ENCODE data around the gene DDX5.
"Not testable (repeated sequence)": the region's sequence is repeated elsewhere in the genome, so short reads cannot be mapped to it uniquely, and the experiment has no call there.

The DDX5 gene

DNA sequence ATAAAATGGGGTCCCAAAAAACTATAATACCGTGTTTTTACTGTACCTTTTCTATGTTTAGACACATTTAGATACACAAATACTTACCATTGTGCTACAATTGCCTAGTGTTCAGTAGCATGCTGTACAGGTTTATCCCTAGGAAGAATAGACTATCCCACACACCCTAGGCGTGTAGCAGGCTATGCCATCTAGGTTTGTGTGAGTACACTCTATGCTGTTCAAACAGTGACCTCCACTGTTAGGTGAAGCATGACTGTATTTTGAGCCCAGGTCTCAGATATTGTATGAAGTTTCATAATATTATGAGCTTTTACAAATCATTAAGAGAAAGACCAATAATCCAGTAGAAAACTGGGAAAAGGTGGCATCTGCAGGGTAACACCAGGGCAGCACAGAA is 33.5 kb downstream of the DDX5 start:
- peaks cover 1% of the 10 kb centered on the region; the same call in 1 of the 2 replicates for H3K4me1 ChIP-seq (ENCODE audit: control insufficient read depth, insufficient read depth, low read length)
- peaks cover 5 to 7% of the 10 kb centered on the region in 2 experiments for H3K36me3 ChIP-seq (ENCODE audit: control insufficient read depth in 2 of 2, insufficient read depth in 1 of 2, low read length in 2 of 2)
- TF ChIP-seq SCRT1 (tag by site-specific recombination; IDR thresholded peaks at IDR 0.05; ENCODE audit: borderline replicate concordance) (no peak), ZNF266 (tag by site-specific recombination; IDR thresholded peaks at IDR 0.05; ENCODE audit: low read depth) (no peak), ZNF501 (tag by site-specific recombination; IDR thresholded peaks at IDR 0.05) (no peak), ZNF596 (tag by site-specific recombination; IDR thresholded peaks at IDR 0.05) (no peak), ZNF621 (tag by site-specific recombination; IDR thresholded peaks at IDR 0.05) (no peak), ZNF211 (tag by site-specific recombination; IDR thresholded peaks at IDR 0.05; ENCODE audit: low read depth) (no peak), SP3 (tag by site-specific recombination; IDR thresholded peaks at IDR 0.05) (no peak)
- CTCF ChIA-PET: no interaction called here
- no peaks in the 10 kb centered on the region for H3K9me3 ChIP-seq (ENCODE audit: control insufficient read depth, insufficient read depth, low read depth, low read length)
- H3K4me3 ChIP-seq (ENCODE audit: low read depth, low read length): no peak overlapping the region
- no peak overlapping the region for H3K27ac ChIP-seq (ENCODE audit: extremely low read depth, low read depth, low read length)
- POLR2A ChIA-PET: no interaction called here

DNA sequence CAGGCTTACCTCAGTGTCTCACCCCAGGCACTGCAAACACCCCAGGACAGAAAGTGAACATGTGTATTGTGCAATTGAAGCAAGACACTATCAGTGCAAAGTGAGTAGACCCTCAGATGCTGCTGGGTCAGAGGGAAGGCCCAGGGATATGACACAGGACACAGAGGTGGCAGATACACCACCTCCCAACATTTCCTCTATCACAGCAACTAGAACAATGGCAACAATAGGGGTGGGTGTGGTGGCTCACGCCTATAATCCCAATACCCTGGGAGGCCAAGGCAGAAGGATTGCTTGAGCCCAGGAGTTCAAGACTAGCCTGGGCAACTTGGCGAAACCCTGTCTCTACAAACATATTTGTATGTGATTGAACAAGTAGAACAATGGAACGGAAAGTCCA is 34.6 kb downstream of the DDX5 start:
- H3K36me3 ChIP-seq (ENCODE audit: control insufficient read depth in 2 of 2, insufficient read depth in 1 of 2, low read length in 2 of 2): peaks cover 0 to 3% of the 10 kb centered on the region in 2 experiments; a peak in 1 of 3 replicates
- CTCF ChIA-PET: no interaction called here

DNA sequence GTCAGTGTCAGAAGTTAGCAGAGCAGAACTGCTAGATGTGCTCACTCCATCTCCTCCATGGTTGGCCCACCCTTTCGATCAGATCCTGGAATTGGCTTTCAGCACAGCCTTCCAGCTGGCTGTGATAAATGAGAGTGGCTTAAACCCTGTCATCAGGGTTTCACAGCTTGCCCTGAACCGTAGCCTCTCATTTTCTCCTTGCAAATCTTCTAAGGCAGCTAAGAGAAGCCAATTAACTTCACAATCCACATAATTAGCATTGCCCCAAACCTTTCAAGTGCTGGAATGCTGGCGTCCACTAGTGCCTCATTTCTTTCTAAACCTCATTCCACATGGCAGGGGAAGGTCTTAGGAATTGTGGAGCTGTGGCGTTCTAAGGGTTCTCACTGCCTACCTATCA is 35.5 kb downstream of the DDX5 start:
- Histone ChIP-seq H3K4me3 (ENCODE audit: low read depth, low read length) (no peak overlapping the region), H3K27ac (ENCODE audit: extremely low read depth, low read depth, low read length) (no peak overlapping the region), H3K4me1 (ENCODE audit: control insufficient read depth, insufficient read depth, low read length) (no peaks in the 10 kb centered on the region), H3K36me3 (ENCODE audit: control insufficient read depth in 2 of 2, insufficient read depth in 1 of 2, low read length in 2 of 2) (no peaks in the 10 kb centered on the region; a peak in 1 of 3 replicates), H3K9me3 (ENCODE audit: control insufficient read depth, insufficient read depth, low read depth, low read length) (no peaks in the 10 kb centered on the region)
- TF ChIP-seq SP7 (tag by site-specific recombination; IDR thresholded peaks at IDR 0.05) (peak; percentile 33; the same call in 1 of the 2 replicates), ZNF530 (tag by site-specific recombination; IDR thresholded peaks at IDR 0.05; ENCODE audit: low read depth) (no peak)
- ChIA-PET CTCF (no interaction called here), POLR2A (no interaction called here)

More for the DNA sequence above, 34.6 kb downstream of the DDX5 start:
- Histone ChIP-seq H3K4me3 (ENCODE audit: low read depth, low read length) (no peak overlapping the region), H3K27ac (ENCODE audit: extremely low read depth, low read depth, low read length) (no peak overlapping the region), H3K9me3 (ENCODE audit: control insufficient read depth, insufficient read depth, low read depth, low read length) (no peaks in the 10 kb centered on the region), H3K4me1 (ENCODE audit: control insufficient read depth, insufficient read depth, low read length) (no peaks in the 10 kb centered on the region)
- POLR2A ChIA-PET: no interaction called here
- TF ChIP-seq RBAK (tag by site-specific recombination; IDR thresholded peaks at IDR 0.05) (no peak), ZNF747 (tag by site-specific recombination; IDR thresholded peaks at IDR 0.05) (no peak), ZEB2 (tag by site-specific recombination; IDR thresholded peaks at IDR 0.05) (no peak), ZNF510 (tag by site-specific recombination; IDR thresholded peaks at IDR 0.05; ENCODE audit: insufficient replicate concordance) (no peak), OSR2 (tag by site-specific recombination; IDR thresholded peaks at IDR 0.05) (no peak), ZNF658 (tag by site-specific recombination; IDR thresholded peaks at IDR 0.05) (no peak), ZNF311 (tag by site-specific recombination; IDR thresholded peaks at IDR 0.05; ENCODE audit: borderline replicate concordance) (no peak), GLI4 (tag by site-specific recombination; IDR thresholded peaks at IDR 0.05) (no peak), IKZF3 (tag by site-specific recombination; IDR thresholded peaks at IDR 0.05) (no peak), ZNF791 (tag by site-specific recombination; IDR thresholded peaks at IDR 0.05) (no peak), GFI1B (tag by site-specific recombination; IDR thresholded peaks at IDR 0.05) (no peak), ZNF112 (tag by site-specific recombination; IDR thresholded peaks at IDR 0.05) (no peak)

DNA sequence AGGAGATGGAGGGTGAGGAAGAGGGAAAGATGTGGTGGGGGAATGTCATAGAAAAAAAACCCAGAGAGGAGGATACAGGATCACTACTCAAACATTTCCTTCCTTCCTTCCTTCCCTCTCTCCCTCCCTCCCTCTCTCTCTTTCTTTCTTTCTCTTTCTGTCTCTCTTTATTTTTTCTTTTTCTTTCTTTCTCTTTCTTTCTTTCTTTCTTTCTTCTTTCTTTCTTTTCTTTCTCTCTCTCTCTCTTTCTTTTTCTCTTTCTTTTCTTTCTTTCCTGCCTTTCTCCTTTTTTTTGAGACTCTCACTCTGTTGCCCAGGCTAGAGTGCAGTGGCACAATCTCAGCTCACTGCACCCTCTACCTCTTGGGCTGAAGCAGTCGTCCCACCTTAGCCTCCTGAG is 39.3 kb downstream of the DDX5 start:
- H3K36me3 ChIP-seq (ENCODE audit: control insufficient read depth in 2 of 2, insufficient read depth in 1 of 2, low read length in 2 of 2); H3K9me3 ChIP-seq (ENCODE audit: control insufficient read depth, insufficient read depth, low read depth, low read length); H3K4me1 ChIP-seq (ENCODE audit: control insufficient read depth, insufficient read depth, low read length); H3K4me3 ChIP-seq (ENCODE audit: low read depth, low read length); H3K27ac ChIP-seq (ENCODE audit: extremely low read depth, low read depth, low read length): not testable (repeated sequence)
- ChIA-PET CTCF (interaction anchor here (0.5 to 0.6 kb wide), 3 partner anchors 50 to 473 kb away, joined by 3 to 5 read pairs (median 3); no protein-coding TSS in a partner anchor), POLR2A (interaction anchor here (0.6 kb wide), 1 partner anchor 26 kb away, joined by 3 read pairs; no protein-coding TSS in a partner anchor)
- TF ChIP-seq PRDM1 (tag by site-specific recombination; IDR thresholded peaks at IDR 0.05) (peak; percentile 63; the same call in 1 of the 2 replicates), ZNF366 (tag by site-specific recombination; conservative IDR thresholded peaks at IDR 0.05) (peak; percentile 84)
